T-helper 2 cell treated with Interferon-gamma antibody and Interleukin-4, amounts not matched to agents 5 μg/mL and 100 μg/mL, for 36 hours (primary cell): Measurements from ENCODE around the gene NTNG1.

Experiments
- DNase-seq: peaks from one replicate; pipeline ENCODE4 v3.0.0; 2021; ENCODE audit warnings: low spot score
- H3K27ac Mint-ChIP-seq: one replicate; pipeline ENCODE4 v1.8.0; 2021; ENCODE audit warnings: mild to moderate bottlenecking, mixed read lengths
- H3K27me3 Mint-ChIP-seq: one replicate; pipeline ENCODE4 v1.8.0; 2021; ENCODE audit warnings: low read depth, mixed read lengths
- H3K36me3 Mint-ChIP-seq: one replicate; pipeline ENCODE4 v1.8.0; 2021; ENCODE audit warnings: low read depth, mixed read lengths
- H3K4me1 Mint-ChIP-seq: one replicate; pipeline ENCODE4 v1.8.0; 2021; ENCODE audit warnings: low read depth, mixed read lengths
- H3K4me3 Mint-ChIP-seq: one replicate; pipeline ENCODE4 v1.8.0; 2022; ENCODE audit warnings: mild to moderate bottlenecking, moderate library complexity, mixed read lengths
- H3K9me3 Mint-ChIP-seq: one replicate; pipeline ENCODE4 v1.8.0; 2021; ENCODE audit warnings: mixed read lengths

Gene NTNG1

GRCh38 chr1:107132780-107133179, 8.1 kb upstream of the NTNG1 start:
- Mint-ChIP-seq H3K27me3 (peaks cover 6% of the 10 kb centered on the region), H3K9me3 (no peaks in the 10 kb centered on the region), H3K36me3 (no peaks in the 10 kb centered on the region), H3K4me1 (no peaks in the 10 kb centered on the region), H3K27ac (no peak overlapping the region), H3K4me3 (no peak overlapping the region)
- no peak for DNase-seq

GRCh38 chr1:107135463-107135862, 5.4 kb upstream of the NTNG1 start:
- Mint-ChIP-seq H3K36me3 (no peaks in the 10 kb centered on the region), H3K27ac (no peak overlapping the region), H3K9me3 (no peaks in the 10 kb centered on the region), H3K27me3 (peaks cover 32% of the 10 kb centered on the region), H3K4me3 (no peak overlapping the region), H3K4me1 (peaks cover 4% of the 10 kb centered on the region)
- DNase-seq: no peak

GRCh38 chr1:107138166-107138565, 2.7 kb upstream of the NTNG1 start:
- H3K36me3 Mint-ChIP-seq: no peaks in the 10 kb centered on the region

GRCh38 chr1:107138767-107139445, 1.9 kb upstream of the NTNG1 start:
- Mint-ChIP-seq H3K27me3 (peaks cover 51% of the 10 kb centered on the region), H3K4me3 (no peak overlapping the region)
- DNase-seq: no peak

More at GRCh38 chr1:107138166-107138565, 2.7 kb upstream of the NTNG1 start:
- no peak overlapping the region for H3K27ac Mint-ChIP-seq
- H3K9me3 Mint-ChIP-seq: no peaks in the 10 kb centered on the region
- H3K4me1 Mint-ChIP-seq: peaks cover 12% of the 10 kb centered on the region
- no peak for DNase-seq
- peaks cover 51% of the 10 kb centered on the region for H3K27me3 Mint-ChIP-seq
- H3K4me3 Mint-ChIP-seq: no peak overlapping the region

GRCh38 chr1:107139833-107140702, 771 bp upstream of the NTNG1 start:
- no peak overlapping the region for H3K27ac Mint-ChIP-seq
- H3K36me3 Mint-ChIP-seq: no peaks in the 10 kb centered on the region
- no peak for DNase-seq
- peaks cover 51% of the 10 kb centered on the region for H3K27me3 Mint-ChIP-seq
- H3K9me3 Mint-ChIP-seq: no peaks in the 10 kb centered on the region
- peaks cover 12% of the 10 kb centered on the region for H3K4me1 Mint-ChIP-seq
- peak overlapping the region; percentile 75 for H3K4me3 Mint-ChIP-seq

More at GRCh38 chr1:107138767-107139445, 1.9 kb upstream of the NTNG1 start:
- Mint-ChIP-seq H3K36me3 (no peaks in the 10 kb centered on the region), H3K9me3 (no peaks in the 10 kb centered on the region), H3K4me1 (peaks cover 12% of the 10 kb centered on the region), H3K27ac (no peak overlapping the region)

GRCh38 chr1:107141491-107142126, 770 bp downstream of the NTNG1 start:
- H3K4me1 Mint-ChIP-seq: peaks cover 12% of the 10 kb centered on the region
- no peaks in the 10 kb centered on the region for H3K9me3 Mint-ChIP-seq
- no peak overlapping the region for H3K27ac Mint-ChIP-seq
- no peaks in the 10 kb centered on the region for H3K36me3 Mint-ChIP-seq
- peaks cover 56% of the 10 kb centered on the region for H3K27me3 Mint-ChIP-seq
- H3K4me3 Mint-ChIP-seq: peak overlapping the region; percentile 56
- peak; percentile 6 for DNase-seq

- Mint-ChIP-seq H3K9me3 (no peaks in the 10 kb centered on the region), H3K27ac (no peak overlapping the region), H3K36me3 (no peaks in the 10 kb centered on the region), H3K27me3 (peaks cover 55% of the 10 kb centered on the region), H3K4me1 (peaks cover 12% of the 10 kb centered on the region), H3K4me3 (peak overlapping the region; percentile 56)
- DNase-seq: no peak
Measured at GRCh38 chr1:107142140-107142542, 1.3 kb downstream of the NTNG1 start.

- Mint-ChIP-seq H3K27me3 (peaks cover 51% of the 10 kb centered on the region), H3K27ac (no peak overlapping the region), H3K9me3 (no peaks in the 10 kb centered on the region), H3K4me3 (no peak overlapping the region), H3K4me1 (peaks cover 12% of the 10 kb centered on the region), H3K36me3 (no peaks in the 10 kb centered on the region)
- DNase-seq: no peak
Measured at GRCh38 chr1:107142666-107143065, 1.8 kb downstream of the NTNG1 start.

- H3K9me3 Mint-ChIP-seq: no peaks in the 10 kb centered on the region
- H3K27me3 Mint-ChIP-seq: peaks cover 26% of the 10 kb centered on the region
- DNase-seq: no peak
- no peak overlapping the region for H3K4me3 Mint-ChIP-seq
- peaks cover 6% of the 10 kb centered on the region for H3K4me1 Mint-ChIP-seq
- H3K36me3 Mint-ChIP-seq: no peaks in the 10 kb centered on the region
- H3K27ac Mint-ChIP-seq: no peak overlapping the region
Measured at GRCh38 chr1:107145637-107146036, 4.8 kb downstream of the NTNG1 start.

GRCh38 chr1:107147843-107148242, 7.0 kb downstream of the NTNG1 start:
- Mint-ChIP-seq H3K4me3 (no peak overlapping the region), H3K27me3 (peaks cover 11% of the 10 kb centered on the region), H3K36me3 (no peaks in the 10 kb centered on the region), H3K9me3 (no peaks in the 10 kb centered on the region), H3K4me1 (no peaks in the 10 kb centered on the region), H3K27ac (no peak overlapping the region)
- no peak for DNase-seq

GRCh38 chr1:107149946-107150345, 9.1 kb downstream of the NTNG1 start:
- Mint-ChIP-seq H3K4me1 (no peaks in the 10 kb centered on the region), H3K9me3 (no peaks in the 10 kb centered on the region), H3K36me3 (no peaks in the 10 kb centered on the region), H3K27ac (no peak overlapping the region), H3K27me3 (peaks cover 9% of the 10 kb centered on the region), H3K4me3 (no peak overlapping the region)
- DNase-seq: no peak

GRCh38 chr1:107151295-107151694, 10.5 kb downstream of the NTNG1 start:
- no peaks in the 10 kb centered on the region for H3K36me3 Mint-ChIP-seq
- no peaks in the 10 kb centered on the region for H3K9me3 Mint-ChIP-seq
- H3K4me1 Mint-ChIP-seq: no peaks in the 10 kb centered on the region
- DNase-seq: no peak
- H3K27ac Mint-ChIP-seq: no peak overlapping the region
- H3K4me3 Mint-ChIP-seq: no peak overlapping the region
- H3K27me3 Mint-ChIP-seq: peaks cover 5% of the 10 kb centered on the region

GRCh38 chr1:107152395-107152794, 11.6 kb downstream of the NTNG1 start:
- H3K9me3 Mint-ChIP-seq: no peaks in the 10 kb centered on the region
- H3K36me3 Mint-ChIP-seq: no peaks in the 10 kb centered on the region

GRCh38 chr1:107153014-107153413, 12.2 kb downstream of the NTNG1 start:
- H3K4me3 Mint-ChIP-seq: no peak overlapping the region
- H3K9me3 Mint-ChIP-seq: no peaks in the 10 kb centered on the region
- no peak overlapping the region for H3K27ac Mint-ChIP-seq
- DNase-seq: no peak
- no peaks in the 10 kb centered on the region for H3K36me3 Mint-ChIP-seq
- H3K27me3 Mint-ChIP-seq: peaks cover 4% of the 10 kb centered on the region
- H3K4me1 Mint-ChIP-seq: no peaks in the 10 kb centered on the region

More at GRCh38 chr1:107152395-107152794, 11.6 kb downstream of the NTNG1 start:
- Mint-ChIP-seq H3K4me3 (no peak overlapping the region), H3K4me1 (no peaks in the 10 kb centered on the region), H3K27me3 (peaks cover 4% of the 10 kb centered on the region), H3K27ac (no peak overlapping the region)
- no peak for DNase-seq
